ENCODE data around the gene RARB. TPM values are rescaled to one million over a fixed set of nuclear protein-coding genes. Genes with fewer than 3 reads are reported as not detected.

Gene RARB
- total RNA-seq, 1 donor from 2014 or later = 15.0 TPM

DNA sequence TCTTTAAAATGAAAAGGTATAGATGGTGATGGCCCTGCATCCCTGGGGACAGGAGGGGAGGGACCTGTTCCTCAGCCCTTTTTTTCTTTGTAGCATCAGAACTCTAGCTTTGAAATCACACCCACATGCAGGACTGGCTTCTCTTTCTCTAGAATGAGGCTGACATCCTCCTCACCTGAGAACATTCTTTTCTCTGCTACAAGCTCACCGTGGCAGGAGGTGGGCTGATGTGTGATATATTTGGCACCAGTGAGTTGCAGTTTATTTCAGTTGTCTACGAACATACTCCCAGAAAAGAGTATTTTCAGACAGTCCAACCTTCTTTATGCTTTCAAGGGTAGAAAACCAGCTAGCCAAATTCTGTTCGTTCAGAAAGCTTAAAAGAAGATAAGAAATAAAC, 43.6 kb upstream of the RARB start:
- TF ChIP-seq POLR2AphosphoS5 (IDR thresholded peaks at IDR 0.05; ENCODE audit: insufficient read depth in 1 of 2, low read depth in 1 of 2) (no peak), POLR2A (IDR thresholded peaks at IDR 0.05) (no peak)
- TF ChIP-seq, protein P1, sequence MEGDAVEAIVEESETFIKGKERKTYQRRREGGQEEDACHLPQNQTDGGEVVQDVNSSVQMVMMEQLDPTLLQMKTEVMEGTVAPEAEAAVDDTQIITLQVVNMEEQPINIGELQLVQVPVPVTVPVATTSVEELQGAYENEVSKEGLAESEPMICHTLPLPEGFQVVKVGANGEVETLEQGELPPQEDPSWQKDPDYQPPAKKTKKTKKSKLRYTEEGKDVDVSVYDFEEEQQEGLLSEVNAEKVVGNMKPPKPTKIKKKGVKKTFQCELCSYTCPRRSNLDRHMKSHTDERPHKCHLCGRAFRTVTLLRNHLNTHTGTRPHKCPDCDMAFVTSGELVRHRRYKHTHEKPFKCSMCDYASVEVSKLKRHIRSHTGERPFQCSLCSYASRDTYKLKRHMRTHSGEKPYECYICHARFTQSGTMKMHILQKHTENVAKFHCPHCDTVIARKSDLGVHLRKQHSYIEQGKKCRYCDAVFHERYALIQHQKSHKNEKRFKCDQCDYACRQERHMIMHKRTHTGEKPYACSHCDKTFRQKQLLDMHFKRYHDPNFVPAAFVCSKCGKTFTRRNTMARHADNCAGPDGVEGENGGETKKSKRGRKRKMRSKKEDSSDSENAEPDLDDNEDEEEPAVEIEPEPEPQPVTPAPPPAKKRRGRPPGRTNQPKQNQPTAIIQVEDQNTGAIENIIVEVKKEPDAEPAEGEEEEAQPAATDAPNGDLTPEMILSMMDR (IDR thresholded peaks at IDR 0.05) = no peak
- Histone ChIP-seq H3K4me3 (no peak overlapping the region), H3K27me3 (no peaks in the 10 kb centered on the region), H3K4me1 (peaks cover 5% of the 10 kb centered on the region), H3K36me3 (no peaks in the 10 kb centered on the region), H3K9me3 (no peaks in the 10 kb centered on the region), H3K27ac (no peak overlapping the region)
- DNase-seq (ENCODE audit: extremely low spot score in 2 of 2) = no peak
- intact Hi-C loops (cut with DNase I) = no loop called here

DNA sequence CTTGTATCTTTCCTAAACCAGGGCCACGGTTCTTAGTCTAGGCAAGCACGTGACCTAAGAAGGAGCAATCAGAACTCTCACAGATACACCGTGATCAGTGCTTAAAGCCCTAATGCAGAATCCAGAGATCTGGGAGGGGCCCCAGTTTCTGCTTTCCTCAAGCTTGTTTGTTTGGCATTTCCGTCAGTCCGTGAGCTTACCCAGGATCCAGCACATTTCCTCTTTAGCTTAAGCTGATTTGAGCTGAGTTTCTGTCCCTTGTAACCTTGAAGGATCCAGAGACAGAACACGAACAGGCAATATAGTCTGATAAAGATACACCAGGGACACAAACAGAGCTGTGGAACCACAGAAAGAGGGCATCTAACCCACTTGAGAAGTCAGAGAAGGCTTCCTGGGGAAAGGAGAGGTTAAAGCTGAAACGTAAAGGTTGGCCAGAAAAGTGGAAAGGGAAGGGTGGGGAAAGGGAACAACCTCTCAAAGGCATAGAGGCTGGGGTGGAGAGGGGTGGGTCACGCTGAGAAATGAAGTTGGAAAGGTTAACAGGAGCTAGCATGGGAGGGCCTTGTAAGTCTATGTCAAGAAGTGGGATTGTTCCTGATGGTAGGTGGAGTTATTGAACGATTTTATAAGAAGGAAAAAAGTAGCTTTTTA, 42.1 kb upstream of the RARB start:
- Histone ChIP-seq H3K36me3 (no peaks in the 10 kb centered on the region), H3K27me3 (no peaks in the 10 kb centered on the region), H3K4me3 (no peak overlapping the region), H3K4me1 (peaks cover 5% of the 10 kb centered on the region), H3K9me3 (no peaks in the 10 kb centered on the region), H3K27ac (no peak overlapping the region)
- TF ChIP-seq, protein P1 (IDR thresholded peaks at IDR 0.05) = no peak
- TF ChIP-seq POLR2AphosphoS5 (IDR thresholded peaks at IDR 0.05; ENCODE audit: insufficient read depth in 1 of 2, low read depth in 1 of 2) (no peak), POLR2A (IDR thresholded peaks at IDR 0.05) (no peak)
- DNase-seq (ENCODE audit: extremely low spot score in 2 of 2) = no peak
- intact Hi-C loops (cut with DNase I) = no loop called here

DNA sequence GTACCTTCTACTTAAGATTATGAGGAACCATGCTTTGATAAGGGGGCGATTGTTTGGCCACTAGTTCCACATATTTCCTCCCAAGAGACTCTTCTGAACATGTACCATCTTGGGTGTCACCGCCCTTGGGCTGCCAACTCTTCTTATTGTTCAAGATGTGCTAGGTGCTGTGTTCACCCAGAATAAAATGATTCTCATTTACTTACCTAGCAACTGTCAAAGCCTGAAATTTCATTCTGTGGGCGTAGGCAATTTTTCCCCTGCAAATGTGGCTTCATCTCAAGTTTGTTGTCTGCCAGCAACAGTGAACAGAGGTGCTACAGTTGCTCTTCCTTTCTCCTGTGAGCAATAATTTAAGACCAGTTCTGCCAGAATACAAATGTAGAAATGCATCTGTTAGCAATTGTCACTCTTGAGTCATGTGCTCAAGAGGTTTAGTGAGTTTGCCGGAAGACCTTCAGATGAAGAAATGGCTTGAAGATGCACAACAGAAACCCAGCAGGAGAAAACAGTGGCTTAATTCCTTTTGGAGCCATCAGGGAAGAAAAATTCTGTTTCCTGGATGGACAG, 41.3 kb upstream of the RARB start:
- intact Hi-C loops (cut with DNase I) = no loop called here
- Histone ChIP-seq H3K9me3 (no peaks in the 10 kb centered on the region), H3K27me3 (no peaks in the 10 kb centered on the region), H3K27ac (no peak overlapping the region), H3K4me3 (no peak overlapping the region), H3K36me3 (no peaks in the 10 kb centered on the region), H3K4me1 (peaks cover 5% of the 10 kb centered on the region)
- no peak for DNase-seq (ENCODE audit: extremely low spot score in 2 of 2)
- no peak for TF ChIP-seq POLR2AphosphoS5 (IDR thresholded peaks at IDR 0.05; ENCODE audit: insufficient read depth in 1 of 2, low read depth in 1 of 2)

DNA sequence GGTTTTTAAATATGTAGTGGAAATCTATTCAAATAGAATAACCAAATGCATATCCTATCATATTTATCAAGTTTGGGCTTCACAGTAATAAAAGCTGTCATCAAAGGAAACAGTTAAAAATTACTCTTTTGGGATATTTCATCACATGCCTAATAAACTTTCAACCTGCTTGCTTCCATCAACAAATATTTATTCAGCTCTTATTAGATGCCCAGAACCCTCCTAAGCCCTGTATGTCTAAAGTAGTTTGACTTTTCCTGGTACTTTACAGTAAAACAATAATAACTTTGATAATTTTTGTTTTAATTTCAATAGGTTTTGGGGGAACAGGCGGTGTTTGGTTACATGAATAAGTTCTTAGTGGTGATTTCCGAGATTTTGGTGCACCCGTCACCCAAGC, 37.5 kb upstream of the RARB start:
- H3K9me3 ChIP-seq = no peaks in the 10 kb centered on the region
- intact Hi-C loops (cut with DNase I) = no loop called here
- no peak for DNase-seq (ENCODE audit: extremely low spot score in 2 of 2)
- TF ChIP-seq, protein P1 (IDR thresholded peaks at IDR 0.05) = no peak
- peaks cover 5% of the 10 kb centered on the region for H3K4me1 ChIP-seq
- no peak overlapping the region for H3K27ac ChIP-seq
- no peak overlapping the region for H3K4me3 ChIP-seq
- no peaks in the 10 kb centered on the region for H3K27me3 ChIP-seq
- no peaks in the 10 kb centered on the region for H3K36me3 ChIP-seq

DNA sequence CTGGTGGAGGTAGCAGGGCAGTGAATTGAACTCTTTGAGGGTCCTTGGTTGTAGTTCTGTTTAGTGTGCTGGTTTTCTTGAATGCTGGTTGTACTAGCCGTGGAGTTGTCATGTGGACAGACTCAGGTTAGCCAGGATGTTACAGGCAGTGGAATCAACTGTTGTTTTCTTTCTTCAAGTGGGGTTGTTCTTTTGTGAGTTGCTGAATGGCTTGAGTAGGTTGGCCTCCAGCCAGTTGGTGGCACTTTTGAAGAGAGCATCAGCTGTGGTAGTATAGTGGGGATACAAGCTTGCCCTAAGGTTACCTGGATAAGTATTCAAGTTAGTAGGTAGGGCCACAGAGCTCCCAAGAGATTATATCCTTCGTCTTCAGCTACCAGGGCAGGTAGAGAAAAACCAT, 31.8 kb upstream of the RARB start:
- Histone ChIP-seq H3K4me3 (no peak overlapping the region), H3K4me1 (no peaks in the 10 kb centered on the region), H3K9me3 (no peaks in the 10 kb centered on the region), H3K36me3 (no peaks in the 10 kb centered on the region), H3K27me3 (no peaks in the 10 kb centered on the region), H3K27ac (no peak overlapping the region)
- TF ChIP-seq POLR2A (IDR thresholded peaks at IDR 0.05) (no peak), POLR2AphosphoS5 (IDR thresholded peaks at IDR 0.05; ENCODE audit: insufficient read depth in 1 of 2, low read depth in 1 of 2) (no peak)
- TF ChIP-seq, protein P1 (IDR thresholded peaks at IDR 0.05) = no peak
- no peak for DNase-seq (ENCODE audit: extremely low spot score in 2 of 2)
- intact Hi-C loops (cut with DNase I) = no loop called here

Measured in vagina (tissue), 2 donors.